ENCODE measurements around the gene ANAPC5. TPM values are rescaled to one million over a fixed set of nuclear protein-coding genes. Genes with fewer than 3 reads are reported as not detected.

Gene ANAPC5
- polyA plus RNA-seq, 1 experiment, result 146 TPM

- no peak for TF ChIP-seq CTCF (IDR thresholded peaks at IDR 0.05; ENCODE audit: low read depth, low read length)
- H3K27ac ChIP-seq (ENCODE audit: low read depth, low read length), result no peak overlapping the region
- no peaks in the 10 kb centered on the region for H3K9me3 ChIP-seq (ENCODE audit: control insufficient read depth, insufficient read depth, low read length)
- no peak overlapping the region for H3K4me3 ChIP-seq (ENCODE audit: low read depth, low read length)
- no peaks in the 10 kb centered on the region for H3K27me3 ChIP-seq (ENCODE audit: control insufficient read depth, insufficient read depth, low read length)
- no peak for DNase-seq (ENCODE audit: low read depth, low spot score)
- POLR2A ChIA-PET, result no interaction called here
- CTCF ChIA-PET, result interaction anchor here (6.4 kb wide), 1 partner anchor 113 kb away, joined by 135 read pairs; no protein-coding TSS in a partner anchor
Measured at GRCh38 chr12:121330692-121331091, 21.5 kb downstream of the ANAPC5 start.

- CTCF ChIA-PET, result interaction anchor here (6.4 kb wide), 1 partner anchor 114 kb away, joined by 135 read pairs; no protein-coding TSS in a partner anchor
Measured at GRCh38 chr12:121330195-121330594, 22.0 kb downstream of the ANAPC5 start.

GRCh38 chr12:121328620-121329019 lies 23.6 kb downstream of the ANAPC5 start:
- no peak for DNase-seq (ENCODE audit: low read depth, low spot score)
- POLR2A ChIA-PET, result interaction anchor here (1.2 kb wide), 1 partner anchor 24 kb away, joined by 6 read pairs; the partner anchor contains the start of gene ANAPC5
- H3K27me3 ChIP-seq (ENCODE audit: control insufficient read depth, insufficient read depth, low read length), result no peaks in the 10 kb centered on the region
- no peak for TF ChIP-seq CTCF (IDR thresholded peaks at IDR 0.05; ENCODE audit: low read depth, low read length)
- CTCF ChIA-PET, result interaction anchor here (0.5 to 1.5 kb wide), 2 partner anchors 12 to 115 kb away, joined by 5 to 6 read pairs; no protein-coding TSS in a partner anchor
- H3K4me3 ChIP-seq (ENCODE audit: low read depth, low read length), result no peak overlapping the region
- H3K9me3 ChIP-seq (ENCODE audit: control insufficient read depth, insufficient read depth, low read length), result no peaks in the 10 kb centered on the region
- H3K27ac ChIP-seq (ENCODE audit: low read depth, low read length), result no peak overlapping the region

More at GRCh38 chr12:121330195-121330594, 22.0 kb downstream of the ANAPC5 start:
- no peak overlapping the region for H3K27ac ChIP-seq (ENCODE audit: low read depth, low read length)
- no peak for TF ChIP-seq CTCF (IDR thresholded peaks at IDR 0.05; ENCODE audit: low read depth, low read length)
- no peaks in the 10 kb centered on the region for H3K9me3 ChIP-seq (ENCODE audit: control insufficient read depth, insufficient read depth, low read length)
- H3K4me3 ChIP-seq (ENCODE audit: low read depth, low read length), result no peak overlapping the region
- no peak for DNase-seq (ENCODE audit: low read depth, low spot score)
- no peaks in the 10 kb centered on the region for H3K27me3 ChIP-seq (ENCODE audit: control insufficient read depth, insufficient read depth, low read length)
- POLR2A ChIA-PET, result no interaction called here

- DNase-seq (ENCODE audit: low read depth, low spot score), result no peak
- POLR2A ChIA-PET, result no interaction called here
- Histone ChIP-seq H3K27me3 (ENCODE audit: control insufficient read depth, insufficient read depth, low read length) (no peaks in the 10 kb centered on the region), H3K27ac (ENCODE audit: low read depth, low read length) (no peak overlapping the region), H3K9me3 (ENCODE audit: control insufficient read depth, insufficient read depth, low read length) (no peaks in the 10 kb centered on the region), H3K4me3 (ENCODE audit: low read depth, low read length) (no peak overlapping the region)
- CTCF ChIA-PET, result interaction anchor here (3.3 kb wide), 1 partner anchor 8 kb away, joined by 24 read pairs; no protein-coding TSS in a partner anchor
- no peak for TF ChIP-seq CTCF (IDR thresholded peaks at IDR 0.05; ENCODE audit: low read depth, low read length)
Measured at GRCh38 chr12:121326996-121327674, 25.1 kb downstream of the ANAPC5 start.

GRCh38 chr12:121325922-121326396 lies 26.3 kb downstream of the ANAPC5 start:
- POLR2A ChIA-PET, result no interaction called here
- H3K4me3 ChIP-seq (ENCODE audit: low read depth, low read length), result no peak overlapping the region
- CTCF ChIA-PET, result interaction anchor here (3.3 kb wide), 1 partner anchor 9 kb away, joined by 24 read pairs; no protein-coding TSS in a partner anchor
- no peak for TF ChIP-seq CTCF (IDR thresholded peaks at IDR 0.05; ENCODE audit: low read depth, low read length)
- DNase-seq (ENCODE audit: low read depth, low spot score), result no peak
- no peaks in the 10 kb centered on the region for H3K9me3 ChIP-seq (ENCODE audit: control insufficient read depth, insufficient read depth, low read length)
- no peaks in the 10 kb centered on the region for H3K27me3 ChIP-seq (ENCODE audit: control insufficient read depth, insufficient read depth, low read length)
- no peak overlapping the region for H3K27ac ChIP-seq (ENCODE audit: low read depth, low read length)

All from AG04450 (cell line).